AG20443 (cell line): ENCODE results near the gene GALNT9.
"Not testable (repeated sequence)": the region's sequence is repeated elsewhere in the genome, so short reads cannot be mapped to it uniquely, and the experiment has no call there.

Source experiments
- DNase-seq: peaks from one replicate; pipeline ENCODE4 v3.0.0; 2012; ENCODE audit warnings: low spot score, mixed read lengths

Gene GALNT9

DNA sequence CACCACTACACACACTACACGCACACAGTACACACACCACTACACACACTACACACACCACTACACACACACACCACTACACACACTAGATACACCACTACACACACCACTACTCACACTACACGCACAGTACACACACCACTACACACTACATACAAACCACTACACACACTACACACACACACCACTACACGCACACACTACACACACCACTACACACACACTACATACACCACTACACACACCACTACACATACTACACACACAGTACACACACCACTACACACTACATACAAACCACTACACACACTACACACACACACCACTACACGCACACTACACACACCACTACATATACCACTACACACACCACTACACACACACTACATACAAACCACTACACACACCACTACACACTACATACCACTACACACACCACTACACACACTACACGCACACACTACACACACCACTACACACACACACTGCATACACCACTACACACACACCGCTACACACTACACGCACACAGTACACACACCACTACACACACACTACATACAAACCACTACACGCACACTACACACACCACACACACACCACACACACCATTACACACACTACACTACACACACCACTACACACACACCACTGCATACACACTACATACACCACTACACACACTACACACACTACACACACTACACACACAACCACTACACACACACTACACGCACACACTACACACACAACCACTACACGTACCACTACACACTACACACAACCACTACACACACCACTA, 173.4 kb downstream of the GALNT9 start:
- no peak for DNase-seq

DNA sequence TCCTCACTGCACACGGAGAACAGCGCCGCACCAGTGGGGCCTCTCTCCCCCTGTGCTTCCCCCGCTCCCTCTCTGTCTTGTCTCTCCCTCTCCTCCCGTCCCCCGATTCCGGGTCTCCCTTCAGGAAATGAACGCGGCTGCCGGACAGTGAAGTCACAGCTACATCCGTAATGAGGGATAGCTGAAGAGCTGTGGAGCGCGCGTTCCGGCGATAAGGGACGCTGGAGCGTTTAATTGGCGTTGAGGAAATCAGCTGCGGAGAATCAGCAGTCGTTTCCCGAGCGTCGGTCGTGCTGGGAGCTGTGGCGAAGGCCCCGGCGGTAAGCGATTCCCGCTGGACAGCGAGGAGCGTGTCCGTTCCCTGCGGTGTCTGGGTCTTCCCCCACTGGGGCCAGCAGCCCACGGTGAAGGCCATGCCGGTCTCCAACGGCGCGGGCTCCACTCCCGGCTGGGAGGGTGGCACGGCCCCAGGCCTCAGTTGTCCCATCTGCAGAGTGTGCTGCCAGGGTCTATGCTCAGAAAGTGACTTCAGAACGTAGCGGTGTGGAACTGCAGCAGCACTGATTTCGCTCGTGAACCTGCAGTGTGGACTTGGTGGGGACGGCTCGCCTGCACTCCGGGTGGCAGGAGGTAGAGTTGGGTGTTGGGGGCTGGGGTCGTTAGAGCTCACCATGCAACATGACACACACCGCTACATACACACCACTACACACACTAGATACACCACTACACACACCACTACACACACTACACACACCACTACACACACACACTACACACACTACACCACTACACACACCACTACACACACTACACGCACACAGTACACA, 174.2 kb downstream of the GALNT9 start:
- no peak for DNase-seq

DNA sequence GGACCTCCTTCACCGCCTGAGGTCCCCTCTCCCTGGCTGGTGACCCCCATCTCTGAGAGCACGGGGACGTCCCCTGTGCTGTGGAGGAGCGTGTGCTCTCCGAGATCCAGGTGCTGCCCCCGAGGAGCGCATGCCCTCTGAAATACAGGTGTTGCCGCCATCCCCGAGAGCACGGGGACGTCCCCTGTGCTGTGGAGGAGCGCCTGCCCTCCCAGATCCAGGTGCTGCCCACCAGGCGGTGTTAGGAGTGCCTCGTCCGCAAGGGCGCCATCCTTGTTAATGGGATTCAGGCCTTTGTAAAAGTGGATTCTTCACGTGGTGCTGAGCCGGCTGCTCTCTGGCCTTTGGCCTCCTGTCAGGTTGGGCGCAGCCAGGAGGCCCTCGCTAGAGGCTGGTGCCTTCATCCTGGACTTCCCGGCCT, 175.0 kb downstream of the GALNT9 start:
- DNase-seq = no peak

DNA sequence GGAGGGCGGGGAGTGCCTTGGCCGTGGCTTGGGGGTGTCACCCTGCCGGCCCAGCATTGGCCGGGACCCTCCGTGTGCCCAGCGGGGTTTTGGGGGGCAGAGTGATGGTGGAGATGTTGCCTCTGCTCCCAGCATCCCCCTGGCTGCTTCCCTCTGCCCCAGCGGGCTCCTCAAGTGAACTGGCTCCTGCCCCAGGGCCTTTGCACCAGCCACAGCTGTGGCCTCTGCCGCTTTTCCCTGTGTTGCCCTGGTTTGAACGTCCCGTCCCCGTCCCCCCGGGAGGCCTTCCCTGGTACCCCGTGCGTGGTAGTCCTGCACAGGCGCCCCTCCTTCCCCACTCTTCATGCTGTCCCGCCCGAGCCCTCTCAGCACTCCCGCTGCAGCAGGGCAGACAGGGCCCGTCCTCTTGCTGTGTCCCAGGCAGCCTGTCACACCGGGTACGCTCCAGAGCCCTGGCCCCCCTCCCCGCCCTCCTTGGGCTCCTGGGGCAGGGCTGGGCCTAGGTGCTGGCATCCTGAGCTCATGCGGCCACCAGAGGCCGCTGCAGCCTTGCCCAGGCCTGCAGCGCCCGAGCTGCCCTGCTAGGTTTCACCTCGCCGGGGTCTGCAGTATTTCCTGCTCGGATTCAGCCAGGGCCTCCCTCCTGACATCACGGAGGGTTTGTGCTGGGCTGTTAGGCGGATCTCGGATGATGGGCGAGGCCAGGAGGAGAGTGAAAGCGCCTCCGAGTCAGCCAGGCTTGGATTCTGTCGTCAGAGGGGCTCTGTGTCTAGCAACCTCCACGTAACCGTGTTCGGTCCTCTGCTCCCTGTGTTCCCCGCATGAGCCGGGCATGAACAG, 175.7 kb downstream of the GALNT9 start:
- DNase-seq = peak; percentile 92

DNA sequence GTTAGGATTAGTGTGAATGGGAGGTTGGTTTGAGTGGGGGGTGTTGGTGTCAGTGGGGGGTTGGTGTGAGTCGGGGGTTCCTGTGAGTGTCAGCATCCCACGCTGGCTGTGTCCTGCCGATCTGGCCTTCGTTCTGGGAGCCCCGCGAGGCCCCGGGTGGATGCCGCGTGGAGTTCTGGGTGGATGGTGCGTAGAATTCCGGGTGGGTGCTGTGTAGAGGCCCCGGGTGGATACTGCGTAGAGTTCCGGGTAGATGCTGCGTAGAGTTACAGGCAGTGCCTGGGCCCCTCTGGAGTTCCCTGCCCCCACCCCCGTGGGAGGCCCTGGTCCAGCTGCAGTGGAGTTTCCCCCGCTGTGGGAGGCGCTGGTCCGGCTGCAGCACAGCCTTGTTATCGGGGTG, 176.4 kb downstream of the GALNT9 start:
- DNase-seq = no peak

DNA sequence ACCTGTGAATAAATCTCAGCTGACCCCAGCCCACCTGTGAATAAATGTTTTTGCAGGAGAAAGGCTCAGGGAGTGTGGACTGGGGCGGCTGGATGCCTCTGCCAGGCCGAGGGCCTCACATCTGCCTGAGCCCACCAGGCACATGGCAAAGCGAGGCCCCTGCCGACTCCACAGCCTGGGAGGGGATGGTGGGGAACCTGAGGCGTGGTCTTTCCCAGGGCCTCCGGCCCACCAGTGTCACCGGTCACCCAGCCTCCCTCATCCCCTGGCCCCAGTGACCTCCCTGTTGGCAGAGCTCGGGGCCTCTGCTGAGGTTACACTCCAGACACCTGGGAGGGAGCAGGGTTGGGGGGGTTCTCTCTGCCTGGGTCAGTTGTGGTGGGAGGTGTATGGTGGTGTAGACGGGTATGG, 177.0 kb downstream of the GALNT9 start:
- no peak for DNase-seq

DNA sequence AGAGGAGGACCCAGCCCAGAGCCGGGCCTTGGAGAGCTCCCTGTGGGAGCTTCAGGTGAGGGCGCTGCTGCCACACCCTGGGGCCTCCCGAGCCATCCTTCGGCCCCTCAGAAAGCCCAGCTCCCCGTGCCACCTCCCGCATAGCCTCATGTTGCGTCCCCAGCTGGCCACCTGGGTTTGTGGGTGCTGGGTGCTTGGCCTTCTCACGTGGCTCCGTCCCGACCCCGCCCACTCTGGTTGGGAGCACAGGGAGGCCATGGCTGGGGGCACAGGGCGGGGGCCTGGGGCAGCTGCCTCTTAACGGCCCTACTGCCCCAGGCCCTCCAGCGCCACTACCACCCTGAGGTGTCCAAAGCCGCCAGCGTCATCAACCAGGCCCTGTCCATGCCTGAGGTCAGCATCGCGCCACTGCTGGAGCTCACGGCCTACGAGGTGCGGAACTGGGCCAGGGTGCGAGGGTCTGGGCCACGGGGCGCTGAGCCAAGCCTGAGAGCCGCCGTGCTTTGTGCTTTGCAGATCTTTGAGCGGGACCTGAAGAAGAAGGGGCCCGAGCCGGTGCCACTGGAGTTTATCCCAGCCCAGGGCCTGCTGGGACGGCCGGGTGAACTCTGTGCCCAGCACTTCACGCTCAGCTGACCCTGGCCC, 177.5 kb downstream of the GALNT9 start:
- DNase-seq = no peak

DNA sequence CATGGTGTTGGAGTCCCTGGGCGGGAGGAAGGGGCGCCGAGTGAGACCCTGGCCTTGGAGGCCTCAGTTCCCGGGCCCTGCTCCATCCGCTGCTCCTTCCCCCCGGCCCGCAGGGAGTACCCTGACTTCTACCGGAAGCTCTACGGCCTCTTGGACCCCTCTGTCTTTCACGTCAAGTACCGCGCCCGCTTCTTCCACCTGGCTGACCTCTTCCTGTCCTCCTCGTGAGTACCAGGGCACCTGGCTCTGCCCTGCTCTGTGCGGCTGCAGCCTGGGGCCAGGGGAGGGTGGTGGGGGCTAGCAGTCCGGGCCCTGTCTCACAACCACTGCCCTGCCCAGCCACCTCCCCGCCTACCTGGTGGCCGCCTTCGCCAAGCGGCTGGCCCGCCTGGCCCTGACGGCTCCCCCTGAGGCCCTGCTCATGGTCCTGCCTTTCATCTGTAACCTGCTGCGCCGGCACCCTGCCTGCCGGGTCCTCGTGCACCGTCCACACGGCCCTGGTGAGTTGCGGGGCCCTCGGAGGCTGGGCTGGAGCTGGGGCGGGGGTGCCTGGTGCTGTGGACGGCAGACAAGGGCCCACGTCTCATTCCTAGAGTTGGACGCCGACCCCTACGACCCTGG, 178.1 kb downstream of the GALNT9 start:
- DNase-seq = no peak

DNA sequence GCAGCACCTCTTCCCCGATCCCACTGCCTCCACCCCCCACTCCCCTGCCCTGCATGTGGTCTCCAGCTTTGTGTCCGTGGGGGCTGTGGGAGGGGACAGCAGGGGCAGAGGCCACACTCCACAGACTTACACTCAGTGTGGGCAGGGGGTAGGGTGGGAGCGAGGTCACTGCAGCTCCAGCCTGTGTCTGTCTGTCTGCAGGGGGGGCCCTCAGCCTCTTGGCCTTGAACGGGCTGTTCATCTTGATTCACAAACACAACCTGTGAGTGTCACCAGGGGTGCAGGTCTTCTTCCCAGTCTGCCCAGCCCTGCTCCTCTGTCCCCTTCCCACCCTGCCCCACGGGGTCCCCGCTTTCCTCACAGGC, 178.6 kb downstream of the GALNT9 start:
- no peak for DNase-seq

DNA sequence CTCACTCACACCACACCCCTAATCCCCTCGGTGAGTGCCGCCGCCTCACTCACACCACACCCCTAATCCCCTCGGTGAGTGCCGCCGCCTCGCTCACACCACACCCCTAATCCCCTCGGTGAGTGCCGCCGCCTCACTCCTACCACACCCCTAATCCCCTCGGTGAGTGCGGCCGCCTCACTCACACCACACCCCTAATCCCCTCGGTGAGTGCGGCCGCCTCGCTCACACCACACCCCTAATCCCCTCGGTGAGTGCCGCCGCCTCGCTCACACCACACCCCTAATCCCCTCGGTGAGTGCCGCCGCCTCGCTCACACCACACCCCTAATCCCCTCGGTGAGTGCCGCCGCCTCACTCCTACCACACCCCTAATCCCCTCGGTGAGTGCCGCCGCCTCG, 179.9 kb downstream of the GALNT9 start:
- DNase-seq = not testable (repeated sequence)

DNA sequence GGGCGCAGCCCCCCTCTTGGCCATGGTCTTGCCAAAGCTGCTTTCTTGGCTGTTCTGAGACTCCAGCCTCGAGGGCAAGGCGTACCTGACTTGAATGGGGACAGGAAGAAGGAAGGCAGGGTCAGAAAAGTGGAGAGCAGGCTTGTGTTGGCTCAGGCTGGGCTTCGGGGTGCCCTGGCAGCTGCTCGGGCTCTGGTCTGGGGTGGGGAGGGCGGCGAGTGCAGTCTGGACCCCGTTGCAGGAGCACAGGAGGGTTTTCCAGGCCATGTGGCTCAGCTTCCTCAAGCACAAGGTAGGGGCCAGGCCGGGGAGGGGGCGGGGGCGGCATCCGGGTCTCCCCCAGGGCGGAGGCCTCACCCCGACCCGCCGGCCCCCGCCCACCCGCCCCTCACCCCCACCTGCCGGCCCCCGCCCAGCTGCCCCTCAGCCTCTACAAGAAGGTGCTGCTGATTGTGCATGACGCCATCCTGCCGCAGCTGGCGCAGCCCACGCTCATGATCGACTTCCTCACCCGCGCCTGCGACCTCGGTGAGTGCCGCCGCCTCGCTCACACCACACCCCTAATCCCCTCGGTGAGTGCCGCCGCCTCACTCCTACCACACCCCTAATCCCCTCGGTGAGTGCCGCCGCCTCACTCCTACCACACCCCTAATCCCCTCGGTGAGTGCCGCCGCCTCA, 180.9 kb downstream of the GALNT9 start:
- DNase-seq = no peak

DNA sequence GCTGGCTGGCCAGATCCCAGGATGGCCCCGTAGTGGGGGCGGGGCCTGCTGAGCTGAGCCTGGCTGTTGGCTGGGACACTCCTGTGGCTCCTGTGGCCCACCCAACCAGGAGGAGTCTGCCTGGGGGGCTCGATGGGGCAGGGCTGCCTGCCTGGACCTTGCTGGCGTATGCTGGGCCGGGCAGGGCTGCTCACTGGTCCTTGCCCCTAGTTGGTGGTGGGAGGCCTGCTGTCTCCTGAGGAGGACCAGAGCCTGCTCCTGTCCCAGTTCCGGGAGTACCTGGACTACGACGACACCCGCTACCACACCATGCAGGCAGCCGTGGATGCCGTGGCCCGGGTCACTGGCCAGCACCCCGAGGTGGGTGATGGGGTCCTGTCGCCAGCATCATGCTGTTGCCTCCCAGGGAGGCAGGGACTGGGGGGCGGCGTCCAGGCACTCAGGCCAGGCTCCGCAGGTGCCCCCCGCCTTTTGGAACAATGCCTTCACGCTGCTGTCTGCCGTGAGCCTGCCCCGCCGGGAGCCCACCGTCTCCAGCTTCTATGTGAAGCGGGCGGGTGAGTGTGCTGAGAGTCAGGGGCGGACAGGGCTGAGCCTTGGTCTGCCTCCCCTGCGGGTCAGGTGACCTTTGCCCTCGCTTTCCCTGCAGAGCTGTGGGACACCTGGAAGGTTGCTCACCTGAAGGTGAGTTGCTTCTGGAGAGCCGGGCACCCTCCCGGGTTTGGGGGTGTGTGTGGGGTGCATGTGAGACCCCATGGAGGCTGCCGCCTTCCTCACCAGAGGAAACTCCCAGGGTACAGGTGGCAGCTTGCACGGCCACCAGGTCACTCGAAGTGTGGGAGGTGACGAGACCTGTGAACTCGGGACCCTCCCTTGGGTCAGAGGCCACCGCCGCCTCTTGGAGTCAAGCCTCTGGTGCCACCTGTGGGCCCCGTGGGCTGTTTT, 181.7 kb downstream of the GALNT9 start:
- DNase-seq = no peak

DNA sequence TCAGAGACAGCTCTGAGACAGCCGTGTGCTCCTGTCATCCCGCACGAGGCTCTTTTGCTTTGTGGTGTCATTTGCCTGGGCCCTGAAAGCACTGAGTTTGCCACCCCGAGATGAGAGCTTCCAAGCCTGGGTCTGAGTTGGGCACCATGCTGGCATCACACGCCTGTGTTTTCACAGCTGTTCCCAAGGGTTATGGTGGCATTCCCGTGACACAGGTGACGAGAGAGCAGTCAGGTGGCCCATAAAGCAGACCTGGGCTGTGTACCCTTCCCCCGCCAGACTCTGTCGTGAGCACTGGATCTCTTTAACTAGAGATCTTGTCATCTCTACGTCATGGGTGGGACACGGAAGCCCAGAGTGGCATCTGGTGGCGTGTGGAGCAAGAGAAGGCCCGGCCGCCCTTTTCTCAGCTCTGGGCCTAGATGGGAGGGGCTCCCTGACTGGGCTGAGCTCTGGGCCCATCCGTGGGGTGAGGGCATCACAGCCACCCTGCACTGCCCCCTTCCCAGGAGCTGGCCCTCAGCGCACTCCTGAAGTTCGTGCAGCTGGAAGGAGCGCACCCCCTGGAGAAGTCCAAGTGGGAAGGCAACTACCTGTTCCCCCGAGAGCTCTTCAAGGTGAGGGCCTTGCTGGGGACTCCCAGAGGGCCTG, 182.5 kb downstream of the GALNT9 start:
- DNase-seq = no peak
